ENCODE measurements around the gene WBP4.
A peak's percentile ranks its signal among the peaks of the same experiment; 100 is the strongest.
"Not testable (repeated sequence)": the region's sequence is repeated elsewhere in the genome, so short reads cannot be mapped to it uniquely, and the experiment has no call there.

WBP4 gene

DNA sequence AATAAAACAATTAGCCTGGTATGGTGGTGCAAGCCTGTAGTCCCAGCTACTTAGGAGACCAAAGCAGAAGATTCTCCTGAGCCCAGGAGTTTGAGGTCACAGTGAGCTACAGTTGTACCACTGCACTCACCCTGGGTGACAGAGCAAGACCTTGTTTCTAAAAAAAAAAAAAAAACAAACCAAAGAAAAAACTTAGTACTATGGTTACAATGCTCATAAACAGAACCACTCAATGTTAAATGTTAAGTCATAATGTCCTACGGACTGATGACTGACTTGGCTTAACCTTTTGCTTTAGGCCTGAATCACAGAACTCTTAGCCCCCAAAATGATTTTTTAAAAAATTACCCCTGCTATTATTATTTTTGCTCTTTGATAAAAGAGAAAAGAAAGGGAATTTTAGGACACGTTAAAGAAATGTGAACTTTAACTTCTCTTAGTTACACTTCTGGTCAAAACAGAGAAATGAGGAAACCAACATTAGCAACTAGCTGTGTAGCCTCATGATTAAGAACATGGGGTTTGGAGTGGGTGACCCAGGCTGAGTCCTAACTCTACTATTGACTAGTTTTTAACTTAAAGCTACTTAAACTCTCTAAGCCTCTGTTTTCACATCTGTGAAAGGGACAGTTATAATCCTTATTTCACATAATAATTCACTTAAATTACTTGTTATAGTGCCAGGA lies 28.5 kb upstream of the WBP4 start:
- no peak overlapping the region for H3K27ac Mint-ChIP-seq
- no peaks in the 10 kb centered on the region for H3K27me3 Mint-ChIP-seq
- no peaks in the 10 kb centered on the region for H3K36me3 Mint-ChIP-seq
- peaks cover 15% of the 10 kb centered on the region for H3K4me1 Mint-ChIP-seq
- DNase-seq (ENCODE audit: low spot score in 2 of 2) (no peak), ATAC-seq (ENCODE audit: low read depth) (peak; percentile 47)
- no peak overlapping the region for H3K4me3 Mint-ChIP-seq
- no peaks in the 10 kb centered on the region for H3K9me3 Mint-ChIP-seq

DNA sequence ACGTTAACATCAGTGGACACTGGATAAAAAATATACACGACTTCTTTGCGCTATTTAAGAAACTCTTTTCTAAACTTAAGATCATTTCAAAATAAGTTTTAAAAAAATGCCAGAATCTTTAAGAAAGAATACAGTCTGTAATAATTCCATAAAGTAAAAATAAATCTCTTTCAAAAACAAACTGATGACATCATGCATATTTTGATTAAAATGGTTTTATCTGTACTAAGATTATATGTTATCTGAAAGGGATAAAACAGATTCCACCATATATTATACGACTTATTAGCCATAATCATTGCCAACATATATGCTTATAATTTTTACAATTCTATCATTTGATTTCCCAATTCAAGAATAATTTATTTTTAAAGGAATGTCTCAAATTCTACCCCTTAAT lies 26.9 kb upstream of the WBP4 start:
- H3K4me1 Mint-ChIP-seq = peaks cover 15% of the 10 kb centered on the region
- H3K36me3 Mint-ChIP-seq = no peaks in the 10 kb centered on the region
- H3K9me3 Mint-ChIP-seq = no peaks in the 10 kb centered on the region
- H3K27me3 Mint-ChIP-seq = no peaks in the 10 kb centered on the region
- H3K4me3 Mint-ChIP-seq = no peak overlapping the region
- H3K27ac Mint-ChIP-seq = no peak overlapping the region
- DNase-seq (ENCODE audit: low spot score in 2 of 2) = no peak
- no peak for ATAC-seq (ENCODE audit: low read depth)

DNA sequence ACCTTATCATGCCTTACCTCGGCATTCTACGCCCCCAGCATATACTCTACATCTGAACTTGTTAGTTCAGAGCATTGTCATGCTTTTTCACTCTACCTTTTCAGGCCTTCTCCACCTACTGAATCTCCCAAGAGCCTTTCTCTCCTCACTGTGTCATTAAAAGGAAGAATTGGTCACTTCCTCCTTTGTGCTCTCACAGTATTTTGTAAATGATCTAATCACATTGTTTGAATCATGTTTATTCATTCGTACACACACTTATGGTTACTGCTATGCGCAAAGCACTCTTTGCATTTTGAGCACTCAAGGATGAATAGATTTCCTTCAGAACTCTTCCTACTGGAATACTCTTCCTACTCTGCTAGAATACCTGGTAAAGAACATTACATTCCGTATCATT lies 26.4 kb upstream of the WBP4 start:
- no peak overlapping the region for H3K4me3 Mint-ChIP-seq
- no peak overlapping the region for H3K27ac Mint-ChIP-seq

DNA sequence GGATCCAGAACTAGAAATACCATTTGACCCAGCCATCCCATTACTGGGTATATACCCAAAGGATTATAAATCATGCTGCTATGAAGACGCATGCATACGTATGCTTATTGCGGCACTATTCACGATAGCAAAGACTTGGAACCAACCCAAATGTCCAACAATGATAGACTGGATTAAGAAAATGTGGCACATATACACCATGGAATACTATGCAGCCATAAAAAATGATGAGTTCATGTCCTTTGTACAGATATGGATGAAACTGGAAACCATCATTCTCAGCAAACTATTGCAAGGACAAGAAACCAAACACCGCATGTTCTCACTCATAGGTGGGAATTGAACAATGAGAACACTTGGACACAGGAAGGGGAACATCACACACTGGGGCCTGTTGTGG lies 24.8 kb upstream of the WBP4 start:
- not testable (repeated sequence) for H3K9me3 Mint-ChIP-seq; ATAC-seq (ENCODE audit: low read depth); H3K27me3 Mint-ChIP-seq; H3K4me3 Mint-ChIP-seq; DNase-seq (ENCODE audit: low spot score in 2 of 2); H3K27ac Mint-ChIP-seq; H3K36me3 Mint-ChIP-seq
- H3K4me1 Mint-ChIP-seq = peaks cover 18% of the 10 kb centered on the region

More for the DNA sequence above, 26.4 kb upstream of the WBP4 start:
- Mint-ChIP-seq H3K36me3 (no peaks in the 10 kb centered on the region), H3K9me3 (no peaks in the 10 kb centered on the region), H3K4me1 (peaks cover 15% of the 10 kb centered on the region), H3K27me3 (no peaks in the 10 kb centered on the region)
- DNase-seq (ENCODE audit: low spot score in 2 of 2) (no peak), ATAC-seq (ENCODE audit: low read depth) (peak; percentile 39)

DNA sequence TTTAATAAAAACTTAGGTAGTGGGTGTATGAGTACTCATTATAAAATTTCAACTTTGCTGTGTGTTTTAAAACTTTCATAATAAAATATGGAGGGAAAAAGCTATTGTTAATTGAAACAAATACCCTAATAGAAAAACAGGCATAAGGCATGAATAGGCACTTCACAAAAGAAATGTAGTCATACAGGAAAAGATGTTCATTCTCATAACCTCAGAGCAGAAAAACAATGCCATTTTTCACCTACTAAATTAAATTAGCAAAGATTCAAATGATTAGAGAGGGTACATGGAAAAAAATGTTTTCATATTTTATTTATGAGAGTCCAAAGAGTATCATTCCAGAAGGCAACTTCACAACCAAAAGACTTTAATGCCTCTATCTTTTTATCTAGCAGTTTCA lies 21.6 kb upstream of the WBP4 start:
- no peaks in the 10 kb centered on the region for H3K9me3 Mint-ChIP-seq
- no peak for ATAC-seq (ENCODE audit: low read depth)
- H3K27ac Mint-ChIP-seq = no peak overlapping the region
- H3K4me1 Mint-ChIP-seq = peaks cover 14% of the 10 kb centered on the region
- no peaks in the 10 kb centered on the region for H3K36me3 Mint-ChIP-seq
- no peak overlapping the region for H3K4me3 Mint-ChIP-seq
- no peaks in the 10 kb centered on the region for H3K27me3 Mint-ChIP-seq
- DNase-seq (ENCODE audit: low spot score in 2 of 2) = no peak

DNA sequence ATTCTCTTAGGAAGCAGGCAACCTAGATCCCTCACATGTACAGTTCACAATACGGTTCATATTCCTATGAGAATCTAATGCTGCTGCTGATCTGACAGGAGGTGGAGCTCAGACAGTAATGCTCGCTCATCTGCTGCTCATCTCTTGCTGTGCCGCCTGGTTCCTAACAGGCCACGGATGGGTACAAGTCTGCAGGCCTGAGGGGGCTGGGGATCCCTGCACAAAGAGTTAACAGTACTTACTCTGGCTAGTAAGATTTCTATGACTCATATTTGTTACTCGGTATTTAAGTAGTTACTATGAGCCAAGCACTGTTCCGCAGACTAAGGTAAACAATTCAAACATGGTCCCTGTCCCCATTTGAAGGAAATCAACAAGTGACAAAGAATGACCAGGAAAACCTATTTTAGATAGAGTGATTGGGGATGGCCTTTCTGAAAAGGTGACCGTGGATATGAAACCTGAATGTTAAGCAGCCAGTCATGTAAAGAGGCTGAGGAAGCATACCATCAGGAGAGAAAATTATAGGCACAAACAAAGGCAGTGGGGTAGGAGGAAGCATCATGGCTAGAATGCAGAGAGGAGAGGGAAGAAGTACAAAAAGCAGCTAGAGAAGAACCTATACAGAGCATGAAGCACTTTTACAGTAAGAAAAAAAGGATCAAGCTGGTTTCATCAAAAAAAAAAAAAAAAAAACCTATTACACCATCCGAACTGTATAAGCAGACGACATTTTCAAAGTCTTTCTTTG lies 20.6 kb upstream of the WBP4 start:
- H3K36me3 Mint-ChIP-seq = no peaks in the 10 kb centered on the region
- H3K9me3 Mint-ChIP-seq = no peaks in the 10 kb centered on the region
- DNase-seq (ENCODE audit: low spot score in 2 of 2) (no peak), ATAC-seq (ENCODE audit: low read depth) (no peak)
- peaks cover 11% of the 10 kb centered on the region for H3K4me1 Mint-ChIP-seq
- H3K27me3 Mint-ChIP-seq = no peaks in the 10 kb centered on the region
- no peak overlapping the region for H3K4me3 Mint-ChIP-seq
- peak overlapping the region; percentile 13 for H3K27ac Mint-ChIP-seq

DNA sequence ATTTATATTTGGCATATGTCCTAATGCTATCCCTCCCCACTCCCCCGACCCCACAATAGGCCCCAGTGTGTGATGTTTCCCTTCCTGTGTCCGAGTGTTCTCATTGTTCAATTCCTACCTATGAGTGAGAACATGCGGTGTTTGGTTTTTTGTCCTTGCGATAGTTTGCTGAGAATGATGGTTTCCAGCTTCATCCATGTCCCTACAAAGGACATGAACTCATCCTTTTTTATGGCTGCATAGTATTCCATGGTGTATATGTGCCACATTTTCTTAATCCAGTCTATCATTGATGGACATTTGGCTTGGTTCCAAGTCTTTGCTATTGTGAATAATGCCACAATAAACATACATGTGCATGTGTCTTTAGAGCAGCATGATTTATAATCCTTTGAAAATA lies 18.9 kb upstream of the WBP4 start:
- H3K36me3 Mint-ChIP-seq; ATAC-seq (ENCODE audit: low read depth); DNase-seq (ENCODE audit: low spot score in 2 of 2); H3K4me3 Mint-ChIP-seq; H3K27ac Mint-ChIP-seq; H3K9me3 Mint-ChIP-seq; H3K27me3 Mint-ChIP-seq: not testable (repeated sequence)
- peaks cover 11% of the 10 kb centered on the region for H3K4me1 Mint-ChIP-seq

DNA sequence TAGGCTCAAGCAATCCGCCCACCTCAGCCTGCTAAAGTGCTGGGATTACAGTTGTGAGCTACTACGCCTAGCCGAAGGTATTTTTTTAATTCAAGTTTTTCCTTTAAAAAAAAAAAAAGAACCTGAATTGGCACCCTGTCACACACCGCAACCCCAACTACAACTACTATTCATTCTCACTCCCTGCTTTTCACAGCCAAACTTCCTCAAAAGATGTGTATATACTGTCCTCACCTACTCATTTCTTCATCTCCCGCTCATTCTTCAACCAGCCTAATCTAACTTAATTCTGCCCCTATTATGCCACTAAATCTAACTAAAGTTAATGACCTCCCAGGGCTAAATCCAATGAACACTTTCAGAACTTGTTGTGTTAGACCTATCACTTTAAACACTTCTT lies 12.7 kb upstream of the WBP4 start:
- peaks cover 19% of the 10 kb centered on the region for H3K4me1 Mint-ChIP-seq
- no peak overlapping the region for H3K27ac Mint-ChIP-seq
- H3K36me3 Mint-ChIP-seq = peaks cover 7% of the 10 kb centered on the region
- H3K27me3 Mint-ChIP-seq = no peaks in the 10 kb centered on the region
- H3K4me3 Mint-ChIP-seq = no peak overlapping the region
- DNase-seq (ENCODE audit: low spot score in 2 of 2) (no peak), ATAC-seq (ENCODE audit: low read depth) (no peak)
- peaks cover 1% of the 10 kb centered on the region for H3K9me3 Mint-ChIP-seq

DNA sequence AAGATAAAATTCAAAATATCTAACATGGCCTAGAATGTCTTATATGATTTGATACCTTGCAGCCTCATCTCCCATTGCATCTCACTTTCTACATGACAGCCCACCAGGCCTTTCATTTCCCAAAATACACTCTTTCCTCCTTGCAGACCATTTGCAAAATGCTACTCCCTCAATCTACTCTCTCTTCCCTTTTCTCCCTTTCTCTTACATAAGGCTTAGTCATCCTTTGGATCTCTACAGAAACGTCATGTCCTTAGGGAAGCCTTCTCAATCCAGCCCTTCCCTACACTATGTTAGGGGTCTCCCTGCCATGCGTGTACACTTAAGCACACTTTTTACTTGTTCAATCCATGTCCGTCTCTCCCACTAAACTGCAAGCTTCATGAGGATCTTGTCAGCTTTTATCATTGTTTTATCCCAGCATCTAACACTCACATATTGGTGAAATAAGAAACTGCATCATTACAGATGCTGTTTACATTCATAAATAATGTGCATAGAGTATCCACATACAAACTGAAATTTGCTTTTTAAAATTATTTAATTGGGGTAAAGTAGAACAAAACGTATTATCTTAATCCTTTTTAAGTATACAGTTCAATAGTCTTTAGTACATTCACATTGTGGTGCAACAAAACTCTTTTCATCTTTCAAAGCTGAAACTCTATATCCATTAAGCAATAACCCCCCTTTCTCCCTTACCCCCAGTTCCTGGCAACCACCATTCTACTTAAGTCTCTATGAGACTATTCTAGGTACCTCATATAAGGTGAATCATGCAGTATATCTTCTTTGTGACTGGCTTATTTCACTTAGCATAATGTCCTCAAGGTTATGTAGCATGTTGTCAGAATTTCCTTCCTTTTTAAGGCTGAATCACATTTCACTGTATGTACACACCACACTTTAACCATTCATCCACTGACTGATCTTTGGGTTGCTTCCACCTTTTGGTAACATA lies 11.5 kb upstream of the WBP4 start:
- ATAC-seq (ENCODE audit: low read depth) = no peak
- Mint-ChIP-seq H3K9me3 (peaks cover 1% of the 10 kb centered on the region), H3K27ac (no peak overlapping the region), H3K4me1 (peaks cover 27% of the 10 kb centered on the region), H3K36me3 (peaks cover 7% of the 10 kb centered on the region), H3K27me3 (no peaks in the 10 kb centered on the region), H3K4me3 (no peak overlapping the region)
- DNase-seq (ENCODE audit: low spot score in 2 of 2) = no peak

DNA sequence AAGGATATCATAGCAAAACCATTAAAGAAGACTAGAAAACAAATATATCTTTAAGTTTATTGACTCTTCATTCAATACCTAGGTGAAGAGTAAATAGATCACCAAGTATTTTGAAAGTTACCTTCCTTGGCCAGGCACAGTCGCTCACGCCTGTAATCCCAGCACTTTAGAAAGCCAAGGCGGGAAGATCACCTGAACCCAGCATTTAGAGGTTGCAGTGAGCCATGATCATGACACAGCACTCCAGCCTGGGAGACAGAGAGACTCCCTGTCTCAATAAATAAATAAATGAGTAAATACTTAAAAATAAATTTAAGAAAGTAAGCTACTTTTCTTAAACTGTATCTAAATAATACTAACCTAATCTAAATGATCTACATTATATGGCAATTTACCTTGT lies 8.9 kb upstream of the WBP4 start:
- no peak for DNase-seq (ENCODE audit: low spot score in 2 of 2)
- Mint-ChIP-seq H3K36me3 (peaks cover 7% of the 10 kb centered on the region), H3K9me3 (peaks cover 1% of the 10 kb centered on the region), H3K27me3 (no peaks in the 10 kb centered on the region), H3K4me1 (peaks cover 41% of the 10 kb centered on the region), H3K4me3 (no peak overlapping the region), H3K27ac (no peak overlapping the region)
- ATAC-seq (ENCODE audit: low read depth) = no peak

DNA sequence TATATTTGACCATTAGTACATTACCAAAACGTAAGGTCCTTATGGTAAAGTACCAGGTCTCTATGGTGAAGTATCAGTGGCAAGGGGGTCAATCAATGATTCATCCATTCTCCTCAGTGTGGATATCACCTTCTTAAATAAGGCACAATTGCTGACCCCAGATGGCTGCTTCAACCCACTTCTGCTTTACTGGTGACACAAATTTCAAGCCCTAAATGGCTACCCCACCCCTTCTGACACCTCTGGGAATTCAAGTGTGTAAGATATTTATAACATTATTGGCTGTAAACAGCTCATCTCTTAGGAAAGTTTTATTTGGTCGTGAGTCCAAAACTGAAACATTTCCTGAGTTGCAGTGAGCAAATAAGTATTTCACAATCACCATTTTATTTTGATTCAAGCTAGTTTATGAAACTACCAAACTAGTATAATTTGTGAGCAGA lies 7.9 kb upstream of the WBP4 start:
- peak; percentile 27 to 56 for DNase-seq (ENCODE audit: low spot score in 2 of 2)
- Mint-ChIP-seq H3K9me3 (peaks cover 1% of the 10 kb centered on the region), H3K27ac (peak overlapping the region; percentile 92), H3K4me1 (peaks cover 45% of the 10 kb centered on the region), H3K27me3 (no peaks in the 10 kb centered on the region), H3K36me3 (peaks cover 7% of the 10 kb centered on the region), H3K4me3 (peak overlapping the region; percentile 70)
- peak; percentile 96 for ATAC-seq (ENCODE audit: low read depth)

DNA sequence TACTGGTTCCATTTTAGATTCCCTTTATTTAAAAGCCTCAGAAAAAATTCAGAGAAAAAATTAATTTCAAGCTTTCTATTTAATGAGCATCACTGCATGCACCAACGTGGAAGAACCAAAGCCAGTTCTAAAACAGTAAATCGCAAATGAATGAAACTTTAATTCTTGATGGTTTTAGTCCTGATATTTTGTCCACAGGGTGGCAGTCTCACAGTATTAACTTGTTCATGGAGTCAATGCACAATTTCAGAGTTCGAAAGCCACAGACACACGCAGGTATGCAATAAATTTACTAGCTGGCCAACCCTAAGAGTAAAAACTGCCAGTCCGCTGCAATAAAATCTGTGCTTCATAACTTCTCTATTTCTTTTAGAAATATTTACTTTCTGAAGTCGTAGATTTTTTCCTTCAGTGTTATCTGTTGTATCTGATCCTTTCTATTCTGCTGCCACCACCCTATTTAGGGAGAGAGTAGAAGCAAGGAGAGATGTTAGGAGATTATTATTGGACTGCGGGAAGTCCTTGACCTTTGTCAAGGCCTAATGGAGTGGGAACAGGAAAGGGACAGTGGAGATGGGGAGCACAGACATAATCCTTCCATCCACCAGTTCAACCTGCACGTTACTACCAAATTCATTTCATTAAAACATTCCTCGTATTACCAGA lies 7.0 kb upstream of the WBP4 start:
- Mint-ChIP-seq H3K4me3 (no peak overlapping the region), H3K4me1 (peaks cover 38% of the 10 kb centered on the region)
- ATAC-seq (ENCODE audit: low read depth) = peak; percentile 41

DNA sequence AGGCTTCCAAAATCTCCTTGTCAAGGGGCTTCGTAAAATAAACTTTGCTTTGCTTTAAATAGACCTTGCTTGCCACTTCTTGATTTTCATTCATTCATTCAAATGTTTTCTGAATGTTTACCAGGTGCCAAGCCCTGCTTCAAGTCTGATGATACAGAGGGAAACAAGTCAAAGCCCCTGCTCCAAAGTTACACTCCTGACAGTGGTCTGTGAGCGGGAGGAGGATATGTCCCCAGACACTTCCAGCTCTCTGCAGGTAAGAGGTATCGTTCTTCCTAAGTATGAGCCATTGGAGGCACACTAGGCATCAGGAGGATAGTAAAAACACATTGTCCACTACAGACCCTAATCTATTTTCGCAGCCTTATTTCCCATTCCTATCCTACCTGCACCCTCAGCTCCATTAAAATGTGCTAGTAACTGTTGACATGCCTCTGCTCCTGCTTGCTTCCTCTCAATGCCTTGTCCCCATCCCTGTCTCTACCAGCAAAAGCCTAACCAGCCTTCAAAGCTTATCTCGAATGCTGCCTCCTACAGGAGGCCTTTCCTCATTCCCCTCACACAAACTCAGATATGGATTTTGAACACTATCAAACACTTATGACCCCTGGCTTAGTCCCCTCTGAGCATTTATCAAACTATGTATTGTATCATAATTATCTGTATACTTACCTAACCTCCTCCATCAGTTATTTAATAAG lies 6.2 kb upstream of the WBP4 start:
- peak overlapping the region; percentile 8 for H3K4me3 Mint-ChIP-seq
- H3K27ac Mint-ChIP-seq = peak overlapping the region; percentile 62
- peaks cover 40% of the 10 kb centered on the region for H3K4me1 Mint-ChIP-seq
- DNase-seq (ENCODE audit: low spot score in 2 of 2) (no peak), ATAC-seq (ENCODE audit: low read depth) (no peak)
- no peaks in the 10 kb centered on the region for H3K9me3 Mint-ChIP-seq
- no peaks in the 10 kb centered on the region for H3K27me3 Mint-ChIP-seq
- H3K36me3 Mint-ChIP-seq = no peaks in the 10 kb centered on the region

More for the DNA sequence above, 7.0 kb upstream of the WBP4 start:
- Mint-ChIP-seq H3K27ac (peak overlapping the region; percentile 92), H3K9me3 (no peaks in the 10 kb centered on the region), H3K36me3 (peaks cover 3% of the 10 kb centered on the region), H3K27me3 (no peaks in the 10 kb centered on the region)
- peak; percentile 34 to 39 for DNase-seq (ENCODE audit: low spot score in 2 of 2)
